T-cell (primary cell): ENCODE data around the gene ASAP3. TPM values are rescaled to one million over a fixed set of nuclear protein-coding genes. Genes with fewer than 3 reads are reported as not detected.

Source experiments
- ATAC-seq, 4 experiments: fragments of 200-7000 bp in 3 of 4; fragments of 150-1000 bp in 1 of 4; cut with Tn5 transposase; replicated peaks in 1 of 4; 1 replicate in 3 of 4; 2 replicates in 1 of 4; pipeline ENCODE4 v1.10.0; 2021; ENCODE audit warnings: moderate library complexity in 3 of 4, mild to moderate bottlenecking in 2 of 4, moderate number of reproducible peaks in 1 of 4
- CTCF ChIA-PET, 2 donors: fragments of 300-600 bp; sonication (Branson Sonifier 250); formaldehyde crosslinking; loops; one replicate each; lab custom pipeline; 2022; ENCODE audit warnings: antibody characterized with exemption in 2 of 2; lab: Charles Lee
- POLR2A ChIA-PET, 2 donors: fragments of 300-600 bp; sonication (Branson Sonifier 250); formaldehyde crosslinking; loops; one replicate each; lab custom pipeline; 2022; ENCODE audit warnings: antibody characterized with exemption in 2 of 2; lab: Charles Lee
- DNase-seq, 35 experiments: peaks; one replicate each; pipeline versions ENCODE4 v3.0.0 to v3.0.0-alpha.2; 2013 to 2023
- H3K27ac ChIP-seq: one replicate; pipeline ENCODE4 v1.5.1; 2013; ENCODE audit warnings: low read length
- H3K27me3 ChIP-seq, 2 experiments: replicated peaks in 1 of 2; 1 replicate in 1 of 2; 2 replicates in 1 of 2; pipeline versions ENCODE4 v1.6.1 to v1.7.0; 2013; ENCODE audit warnings: low read length in 1 of 2, mixed read lengths in 1 of 2; ENCODE audit not compliant: control insufficient read depth in 2 of 2, insufficient read depth in 2 of 2; ENCODE audit errors: extremely low read depth in 1 of 2
- H3K36me3 ChIP-seq, 2 donors: 1 replicate in 1 of 2; 2 replicates in 1 of 2; pipeline versions ENCODE4 v1.6.1 to v1.7.0; 2013; ENCODE audit warnings: low read length in 1 of 2; ENCODE audit not compliant: control insufficient read depth in 2 of 2, insufficient read depth in 1 of 2; ENCODE audit errors: extremely low read depth in 1 of 2
- H3K4me1 ChIP-seq, 2 experiments: 1 replicate in 1 of 2; 2 replicates in 1 of 2; pipeline versions ENCODE4 v1.6.1 to v1.7.0; 2013; ENCODE audit warnings: low read length in 2 of 2, mixed read lengths in 1 of 2; ENCODE audit not compliant: insufficient read depth in 2 of 2, control insufficient read depth in 1 of 2; ENCODE audit errors: extremely low read depth in 1 of 2
- H3K4me3 ChIP-seq, 2 donors: 1 replicate in 1 of 2; 2 replicates in 1 of 2; pipeline versions ENCODE4 v1.5.1 to v1.7.0; 2013; ENCODE audit warnings: mild to moderate bottlenecking in 2 of 2, low read length in 1 of 2, moderate library complexity in 1 of 2; ENCODE audit not compliant: control insufficient read depth in 1 of 2; ENCODE audit errors: extremely low read depth in 1 of 2
- H3K9me3 ChIP-seq: 2 replicates; pipeline ENCODE4 v1.7.0; 2013
- H3K27ac Mint-ChIP-seq, 2 donors: one replicate each; pipeline ENCODE4 v1.8.0; 2020 to 2021; ENCODE audit warnings: mild to moderate bottlenecking in 2 of 2, mixed read lengths in 2 of 2
- H3K27me3 Mint-ChIP-seq, 2 donors: one replicate each; pipeline ENCODE4 v1.8.0; 2021 to 2022; ENCODE audit warnings: mixed read lengths in 2 of 2
- H3K36me3 Mint-ChIP-seq: one replicate; pipeline ENCODE4 v1.8.0; 2021; ENCODE audit warnings: mixed read lengths
- H3K4me1 Mint-ChIP-seq, 3 donors: one replicate each; pipeline ENCODE4 v1.8.0; 2020 to 2022; ENCODE audit warnings: mixed read lengths in 3 of 3, mild to moderate bottlenecking in 1 of 3
- H3K4me3 Mint-ChIP-seq, 3 donors: one replicate each; pipeline ENCODE4 v1.8.0; 2020 to 2022; ENCODE audit warnings: mild to moderate bottlenecking in 3 of 3, mixed read lengths in 3 of 3, moderate library complexity in 3 of 3
- H3K9me3 Mint-ChIP-seq, 3 donors: one replicate each; pipeline ENCODE4 v1.8.0; 2020 to 2022; ENCODE audit warnings: mixed read lengths in 3 of 3
- WGBS: methylation state at CpG from one replicate; pipeline ENCODE4 v1.1.5; 2013; ENCODE audit warnings: missing lambda C conversion rate; ENCODE audit not compliant: insufficient coverage; 5-methylcytosine and 5-hydroxymethylcytosine counted together
- total RNA-seq, 35 experiments: library from RNA in 6 of 35; stranded (reverse) in 6 of 35; fragments of 120-200 nt in 1 of 35; gene quantifications; one replicate each; pipeline versions ENCODE4 v1.2.1 to v1.2.4 and lab custom pipeline; 2013 to 2026

The ASAP3 gene
- total RNA-seq (1 to 10 TPM; 1.2 to 2.8 (median 2.1) TPM), total RNA-seq (lab: John Stamatoyannopoulos, UW) (1.1 to 4.5 (median 2.1) reads per million in 29 experiments)
- 1.2 TPM for total RNA-seq (2013)

DNA sequence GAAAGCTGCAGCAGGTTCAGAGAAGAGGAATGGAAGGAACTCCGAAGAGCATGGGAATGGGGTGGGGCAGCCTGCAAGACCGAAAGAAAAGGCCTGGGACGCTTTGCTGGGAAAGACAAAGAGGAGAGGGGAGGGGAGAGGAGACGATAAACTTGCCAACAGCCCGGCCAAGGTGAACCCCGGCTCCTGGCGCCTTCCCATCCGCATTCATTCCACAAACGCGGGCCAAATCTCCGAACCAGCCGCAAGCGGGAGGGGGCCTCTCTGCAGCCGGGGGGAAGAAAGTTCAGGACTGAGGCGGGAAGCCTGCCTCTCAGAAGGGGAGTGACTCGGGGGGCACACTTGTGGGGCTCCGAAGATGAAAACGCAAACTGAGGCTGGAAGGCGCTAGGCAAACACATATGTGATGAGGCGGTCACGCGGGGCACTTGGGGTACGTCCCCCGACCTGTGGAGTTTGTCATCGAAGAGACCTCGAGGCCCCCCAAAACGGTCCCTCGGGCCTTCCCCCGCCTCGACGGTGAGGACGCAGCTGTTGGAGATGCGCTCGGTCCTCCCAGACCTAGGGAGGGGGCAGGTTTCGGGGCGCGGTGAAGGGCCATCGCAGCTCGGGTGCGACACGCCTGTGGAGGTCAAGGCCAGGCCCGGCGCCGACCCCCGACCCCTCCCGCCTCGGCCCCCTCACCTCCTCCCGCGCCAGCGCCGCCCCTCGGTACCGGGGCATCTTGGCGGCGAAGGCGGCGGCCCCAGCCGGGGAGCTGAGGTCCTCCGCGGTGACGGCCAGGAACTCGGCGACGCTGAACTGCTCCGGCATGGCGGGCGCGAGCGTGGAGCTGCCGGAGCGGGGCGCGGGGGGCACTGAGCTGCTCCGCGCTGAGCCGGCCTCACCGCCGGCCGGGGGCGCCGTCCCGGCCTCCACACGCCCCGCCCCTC is at the start of gene ASAP3:
Gene ASAP3, minus strand, starts transcription at position 859 of the 932 bp plus-strand sequence. Its CDS starts 46 bp downstream, at position 813.
- Histone ChIP-seq H3K9me3 (no peaks in the 10 kb centered on the region), H3K4me1 (peaks cover 2 to 15% of the 10 kb centered on the region in 2 experiments), H3K36me3 (no peaks in the 10 kb centered on the region), H3K27ac (no peak within 1 kb of the TSS), H3K4me3 (peak within 1 kb of the TSS; percentile 60 to 62), H3K27me3 (peaks cover 3 to 34% of the 10 kb centered on the region in 2 experiments)
- Mint-ChIP-seq H3K9me3 (no peaks in the 10 kb centered on the region), H3K27ac (peak within 1 kb of the TSS in 1 of 2 donors; percentile 77), H3K27me3 (peaks cover 16 to 18% of the 10 kb centered on the region in 2 donors), H3K4me3 (peak within 1 kb of the TSS; percentile 83 to 90 (median 84)), H3K4me1 (peaks cover 15 to 17% (median 16%) of the 10 kb centered on the region in 3 donors), H3K36me3 (no peaks in the 10 kb centered on the region)
- ChIA-PET CTCF (interaction anchor here (0.8 to 3.6 kb wide), 6 partner anchors 13 to 72 kb away, joined by 3 to 33 read pairs (median 4); partner anchors contain the start of gene E2F2 (in 1 of the 2)), POLR2A (interaction anchor here in 1 of 2 donors (0.6 kb wide), 1 partner anchor 137 kb away, joined by 4 read pairs; no protein-coding TSS in a partner anchor)
- DNase-seq, result peak in 16 of 35 experiments; percentile 1 to 74 (median 8)
- 1% methylated on average over 75 of the region's 84 CpGs for WGBS
- peak; percentile 62 to 68 (median 66) for ATAC-seq

DNA sequence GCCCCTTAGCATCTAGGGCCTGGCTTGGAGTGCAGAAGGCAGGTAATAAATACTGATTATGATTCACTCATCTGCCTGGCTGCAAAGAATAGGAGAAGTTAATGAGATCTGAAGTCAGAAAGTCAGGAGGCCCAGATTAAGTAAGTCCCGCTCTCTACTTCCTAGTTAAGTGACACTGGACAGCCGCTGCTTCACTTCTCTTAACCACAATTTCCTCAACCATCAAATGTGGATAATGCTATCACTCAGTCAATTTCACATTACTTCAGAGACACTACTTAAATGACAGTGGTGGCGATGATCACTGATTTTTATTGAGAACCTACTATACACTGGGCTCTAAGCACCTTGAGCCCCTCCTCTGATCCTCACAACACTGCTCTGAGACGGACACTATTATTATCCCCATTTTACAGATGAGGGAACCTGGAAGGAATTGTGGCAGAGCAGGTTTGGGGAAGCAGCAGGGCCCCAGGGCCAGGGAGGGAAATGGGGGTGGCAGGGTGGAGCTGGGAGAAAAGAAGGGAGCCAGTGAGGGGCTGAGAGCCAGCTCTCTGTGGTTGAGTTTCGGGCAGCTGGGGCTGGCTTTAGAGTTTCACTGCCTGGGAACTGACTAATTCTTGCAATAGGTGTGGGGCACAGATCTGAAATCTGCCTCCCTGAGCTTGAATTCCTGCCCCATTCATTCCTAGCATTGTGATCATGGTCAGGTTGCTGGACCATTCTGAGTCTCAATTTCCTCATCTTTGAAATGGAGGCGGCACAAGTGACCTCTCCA is 49.5 kb upstream of the ASAP3 start:
- H3K27ac Mint-ChIP-seq, result peak overlapping the region; percentile 90 to 91
- 68% methylated on average over 3 of the region's 6 CpGs for WGBS
- DNase-seq (peak in 1 of 35 experiments; percentile 35), ATAC-seq (no peak)
- Histone ChIP-seq H3K4me3 (no peak overlapping the region), H3K4me1 (peaks cover 17 to 58% of the 10 kb centered on the region in 2 experiments), H3K27me3 (no peaks in the 10 kb centered on the region), H3K27ac (peak overlapping the region; percentile 31), H3K9me3 (no peaks in the 10 kb centered on the region), H3K36me3 (no peaks in the 10 kb centered on the region)
- no peaks in the 10 kb centered on the region for H3K27me3 Mint-ChIP-seq
- peaks cover 44 to 69% (median 46%) of the 10 kb centered on the region in 3 donors for H3K4me1 Mint-ChIP-seq
- peak overlapping the region; percentile 6 to 11 (median 6) for H3K4me3 Mint-ChIP-seq
- no peaks in the 10 kb centered on the region for H3K9me3 Mint-ChIP-seq
- ChIA-PET CTCF (interaction anchor here in 1 of 2 donors (0.6 kb wide), 1 partner anchor 1215 kb away, joined by 3 read pairs; no protein-coding TSS in a partner anchor), POLR2A (no interaction called here)
- H3K36me3 Mint-ChIP-seq, result no peaks in the 10 kb centered on the region

DNA sequence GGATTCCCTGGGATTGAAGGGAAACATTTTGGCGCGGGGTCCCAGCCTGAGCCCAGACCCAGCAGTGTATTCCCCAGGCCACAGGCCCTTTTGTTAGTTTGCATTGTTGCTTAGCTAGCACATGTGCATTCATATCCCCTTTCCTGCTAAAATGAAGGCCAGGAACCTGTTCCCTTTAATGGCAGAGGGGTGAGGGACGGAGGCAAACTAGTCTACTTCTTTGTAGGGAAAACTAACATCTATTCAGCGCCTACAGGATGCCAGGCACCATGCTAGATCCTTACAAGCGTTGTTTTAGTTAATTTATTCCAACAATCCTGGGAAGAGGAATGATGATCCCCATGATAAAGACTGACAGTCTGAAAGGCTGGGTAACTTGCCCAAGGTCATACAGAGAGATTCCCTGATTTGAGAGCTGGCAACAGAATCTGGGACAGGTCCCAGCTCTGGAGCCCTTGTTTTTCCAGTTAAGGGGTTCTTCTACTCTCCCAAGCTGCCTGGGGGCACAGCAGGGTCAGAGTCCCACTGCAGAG is 47.6 kb upstream of the ASAP3 start:
- H3K36me3 ChIP-seq, result no peaks in the 10 kb centered on the region
- H3K27ac ChIP-seq, result peak overlapping the region; percentile 40
- ChIA-PET CTCF (interaction anchor here (0.5 to 1.9 kb wide), 10 partner anchors 8 to 365 kb away, joined by 3 to 10 read pairs (median 4); partner anchors contain the start of gene ASAP3 (in 2 of the 2)), POLR2A (interaction anchor here (0.7 to 1.5 kb wide), 2 partner anchors 62 to 106 kb away, joined by 3 to 6 read pairs; no protein-coding TSS in a partner anchor)
- peak overlapping the region; percentile 90 to 91 for H3K27ac Mint-ChIP-seq
- ATAC-seq (no peak), DNase-seq (no peak)
- no peaks in the 10 kb centered on the region for H3K9me3 ChIP-seq
- 33% methylated on average over 3 of the region's 5 CpGs for WGBS
- peak overlapping the region; percentile 45 for H3K4me3 ChIP-seq
- H3K4me3 Mint-ChIP-seq, result peak overlapping the region; percentile 84 to 90 (median 85)
- H3K4me1 ChIP-seq, result peaks cover 33 to 76% of the 10 kb centered on the region in 2 experiments
- no peaks in the 10 kb centered on the region for H3K36me3 Mint-ChIP-seq
- no peaks in the 10 kb centered on the region for H3K27me3 Mint-ChIP-seq
- peaks cover 62 to 81% (median 64%) of the 10 kb centered on the region in 3 donors for H3K4me1 Mint-ChIP-seq
- no peaks in the 10 kb centered on the region for H3K27me3 ChIP-seq
- no peaks in the 10 kb centered on the region for H3K9me3 Mint-ChIP-seq

DNA sequence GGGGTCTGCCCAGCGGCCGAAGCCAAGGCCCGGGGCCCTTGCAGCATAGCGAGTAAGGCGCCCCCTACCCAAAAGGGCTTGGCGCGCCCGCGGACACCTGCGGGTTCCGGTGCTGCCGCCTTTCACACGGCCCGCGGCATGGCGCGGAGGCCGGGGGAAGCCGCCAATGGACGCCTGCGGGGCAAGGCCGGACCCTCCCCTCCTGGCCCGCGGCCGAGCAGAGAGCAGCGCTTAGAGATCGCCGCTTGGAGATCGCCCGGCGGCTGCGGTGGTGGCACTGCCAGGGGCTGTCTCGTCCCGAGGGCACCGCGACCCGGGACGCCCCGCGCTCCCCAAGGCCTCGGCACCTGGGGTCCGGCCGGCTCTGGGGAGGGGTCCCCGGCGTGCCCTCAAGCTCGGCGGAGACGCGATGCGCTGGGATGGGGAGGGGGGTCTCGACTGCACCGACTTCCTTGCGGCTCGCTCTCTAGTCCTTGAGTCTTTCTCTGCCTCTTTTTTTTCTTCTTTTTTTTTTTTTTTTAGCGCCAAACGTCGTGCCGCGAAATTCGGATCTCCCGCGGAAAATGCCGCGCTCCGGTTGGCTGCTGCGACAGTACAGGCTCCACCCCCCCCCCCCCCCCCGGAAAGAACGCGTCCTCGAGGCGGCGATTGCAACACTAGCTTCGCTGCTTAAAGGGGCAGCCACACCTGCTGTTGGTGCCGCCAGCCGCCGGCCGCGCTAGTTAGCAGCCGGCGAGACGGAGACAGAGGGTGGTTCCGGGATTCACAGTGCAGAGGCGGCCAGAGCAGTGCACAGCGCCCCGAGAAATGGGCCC is 47.0 kb upstream of the ASAP3 start, which contains the start of gene E2F2:
Gene E2F2, minus strand, starts transcription at position 487 of the 815 bp plus-strand sequence. Its CDS starts 440 bp downstream, at position 47.
- POLR2A ChIA-PET, result interaction anchor here (0.7 to 1.5 kb wide), 2 partner anchors 62 to 106 kb away, joined by 3 to 6 read pairs; no protein-coding TSS in a partner anchor
- ATAC-seq (peak; percentile 72 to 82 (median 74)), DNase-seq (peak; percentile 64 to 91 (median 77))
- H3K4me1 ChIP-seq, result peaks cover 38 to 83% of the 10 kb centered on the region in 2 experiments
- Mint-ChIP-seq H3K36me3 (no peaks in the 10 kb centered on the region), H3K9me3 (no peaks in the 10 kb centered on the region), H3K4me1 (peaks cover 69 to 88% (median 70%) of the 10 kb centered on the region in 3 donors), H3K4me3 (peak within 1 kb of the TSS; percentile 84 to 90 (median 85)), H3K27me3 (no peaks in the 10 kb centered on the region), H3K27ac (peak within 1 kb of the TSS; percentile 95 to 99)
- H3K27ac ChIP-seq, result peak within 1 kb of the TSS; percentile 40
- no peaks in the 10 kb centered on the region for H3K9me3 ChIP-seq
- H3K27me3 ChIP-seq, result no peaks in the 10 kb centered on the region
- under 1% methylated on average over 56 of the region's 85 CpGs for WGBS
- H3K36me3 ChIP-seq, result no peaks in the 10 kb centered on the region
- H3K4me3 ChIP-seq, result peak within 1 kb of the TSS; percentile 45 to 65
- CTCF ChIA-PET, result interaction anchor here in 1 of 2 donors (0.5 to 6.6 kb wide), 9 partner anchors 9 to 101 kb away, joined by 3 to 52 read pairs (median 5); partner anchors contain the start of gene ASAP3
